Pancreas (tissue), 10 donors: ENCODE measurements around the gene RAB4A. TPM values are rescaled to one million over a fixed set of nuclear protein-coding genes. Genes with fewer than 3 reads are reported as not detected.

Experiments used
- ATAC-seq, 4 donors: fragments of 200-7000 bp; cut with Tn5 transposase; one replicate each; pipeline versions ENCODE4 v1.8.0 to v1.9.1; 2020; ENCODE audit warnings: mild to moderate bottlenecking in 4 of 4, moderate library complexity in 4 of 4
- DNase-seq, 6 donors: peaks; one replicate each; pipeline ENCODE4 v3.0.0-alpha.2; 2020
- FAIRE-seq: peaks from 2 replicates; lab custom pipeline; 2012; peaks lifted over from hg19 to GRCh38; lab: Jason Lieb, UNC
- H3K27ac ChIP-seq, 4 donors: fragments of 200-600 bp; sonication (generic); 1 replicate in 3 of 4; 2 replicates in 1 of 4; pipeline versions ENCODE4 v1.5.0 to v1.8.0; 2020
- H3K27me3 ChIP-seq, 4 donors: fragments of 200-600 bp; one replicate each; pipeline ENCODE4 v1.8.0; 2021
- H3K36me3 ChIP-seq, 3 donors: fragments of 200-600 bp; sonication (generic) in 1 of 3; one replicate each; pipeline versions ENCODE4 v1.5.0 to v1.8.0; 2020 to 2021
- H3K4me1 ChIP-seq, 3 donors: fragments of 200-600 bp; one replicate each; pipeline ENCODE4 v1.8.0; 2021
- H3K4me3 ChIP-seq, 4 donors: fragments of 200-600 bp; sonication (generic) in 2 of 4; one replicate each; pipeline versions ENCODE4 v1.5.0 to v1.8.0; 2020 to 2021
- H3K9me3 ChIP-seq, 4 donors: fragments of 200-600 bp; one replicate each; pipeline ENCODE4 v1.8.0; 2021
- CTCF ChIP-seq, 4 donors: fragments of 200-600 bp; sonication (generic) in 3 of 4; IDR thresholded peaks; one replicate each; pipeline versions ENCODE4 v1.5.0 to v1.8.0; 2021; ENCODE audit warnings: antibody characterized with exemption in 4 of 4
- WGBS, 2 donors: extraction: QIAGEN DNeasy Blood & Tissue Kit; methylation state at CpG; one replicate each; pipeline ENCODE4 v1.1.7; 2013; 5-methylcytosine and 5-hydroxymethylcytosine counted together
- intact Hi-C, 3 donors: fragments of 100-400 bp; cut with DNase I; formaldehyde crosslinking; loops; one replicate each; pipeline versions ENCODE4 v1.11.1 to v1.14.2; 2022
- polyA plus RNA-seq, 2 donors: library from polyadenylated mRNA; stranded (reverse); fragments of 200-250 nt; gene quantifications; one replicate each; pipeline ENCODE4 v1.2.3, GENCODE V29; 2013
- total RNA-seq, 6 donors: library from RNA; stranded (reverse); fragmentation: NEBNext Ultra II Directional in 4 of 6; extraction: Animal tissue kit (Norgen Biotek cat#: 25700) in 4 of 6; gene quantifications; one replicate each; pipeline versions ENCODE4 v1.2.1 to v1.2.4, GENCODE V29; 2021 to 2023
- donor health status: healthy with polysubstance abuse.
- donor health status: DM: no; HTN: no; CAD: no; lungs with moderate emphysema.
- donor health status: DM: no; HTN: no; CAD: no.
- donor health status: control.
- donor health status: control.
- donor health status: Bipolar disorder and iron deficiency.
- donor health status: DM: yes; HTN: yes; CAD: no.
- donor health status: DM: no; HTN: no; CAD: no.
- donor health status: DM: no; HTN: no; CAD: no.
- donor health status: DM: yes; HTN: yes; CAD: no.

Gene RAB4A
- total and polyA plus RNA-seq, 8 donors, result 14.5 to 67.4 (median 53.7) TPM

GRCh38 chr1:229248821-229249817, 21.8 kb upstream of the RAB4A start:
- Histone ChIP-seq H3K4me1 (peaks cover 0 to 4% (median 0%) of the 10 kb centered on the region in 3 donors), H3K4me3 (no peak overlapping the region), H3K36me3 (no peaks in the 10 kb centered on the region), H3K27me3 (no peaks in the 10 kb centered on the region), H3K27ac (no peak overlapping the region), H3K9me3 (no peaks in the 10 kb centered on the region)
- intact Hi-C loops, result no loop called here
- ATAC-seq (peak in 1 of 4 donors; percentile 50), DNase-seq (no peak), FAIRE-seq (no peak)
- TF ChIP-seq CTCF (IDR thresholded peaks at IDR 0.05), result no peak
- WGBS, 2 donors, result 52 to 61% methylated on average over 10 of the region's 10 CpGs

GRCh38 chr1:229249854-229250644, 20.9 kb upstream of the RAB4A start:
- no peak for FAIRE-seq

GRCh38 chr1:229251185-229251584, 19.7 kb upstream of the RAB4A start:
- H3K27ac ChIP-seq, result no peak overlapping the region
- no peak for TF ChIP-seq CTCF (IDR thresholded peaks at IDR 0.05)
- no peak overlapping the region for H3K4me3 ChIP-seq
- intact Hi-C loops, result loop anchor here in 1 of 3 donors (10.0 kb wide), 1 partner anchor 204 kb away; no protein-coding TSS in a partner anchor
- FAIRE-seq, result no peak
- no peaks in the 10 kb centered on the region for H3K27me3 ChIP-seq
- DNase-seq, result no peak
- no peak for ATAC-seq
- no peaks in the 10 kb centered on the region for H3K36me3 ChIP-seq
- 70 to 72% methylated on average over 5 of the region's 5 CpGs for WGBS, 2 donors
- peaks cover 0 to 4% (median 0%) of the 10 kb centered on the region in 3 donors for H3K4me1 ChIP-seq
- no peaks in the 10 kb centered on the region for H3K9me3 ChIP-seq

More at GRCh38 chr1:229249854-229250644, 20.9 kb upstream of the RAB4A start:
- no peaks in the 10 kb centered on the region for H3K36me3 ChIP-seq
- H3K27me3 ChIP-seq, result no peaks in the 10 kb centered on the region
- no peak overlapping the region for H3K4me3 ChIP-seq
- no peak overlapping the region for H3K27ac ChIP-seq
- intact Hi-C loops, result loop anchor here in 1 of 3 donors (10.0 kb wide), 1 partner anchor 205 kb away; no protein-coding TSS in a partner anchor
- no peaks in the 10 kb centered on the region for H3K9me3 ChIP-seq
- no peak for DNase-seq
- peaks cover 0 to 4% (median 0%) of the 10 kb centered on the region in 3 donors for H3K4me1 ChIP-seq
- peak in 2 of 4 donors; percentile 28 to 39 for ATAC-seq
- TF ChIP-seq CTCF (IDR thresholded peaks at IDR 0.05), result no peak
- 74 to 76% methylated on average over 6 of the region's 6 CpGs for WGBS, 2 donors

- Histone ChIP-seq H3K9me3 (no peaks in the 10 kb centered on the region), H3K36me3 (no peaks in the 10 kb centered on the region), H3K27me3 (no peaks in the 10 kb centered on the region), H3K4me3 (no peak overlapping the region), H3K27ac (no peak overlapping the region), H3K4me1 (peaks cover 0 to 4% (median 0%) of the 10 kb centered on the region in 3 donors)
- DNase-seq (no peak), FAIRE-seq (no peak), ATAC-seq (no peak)
- no peak for TF ChIP-seq CTCF (IDR thresholded peaks at IDR 0.05)
- intact Hi-C loops, result loop anchor here in 1 of 3 donors (10.0 kb wide), 1 partner anchor 202 kb away; no protein-coding TSS in a partner anchor
- WGBS, 2 donors, result 73 to 78% methylated on average over 12 of the region's 12 CpGs
Observed at GRCh38 chr1:229252228-229252984, 18.5 kb upstream of the RAB4A start.
